Activated CD8-positive, alpha-beta memory T cell treated with anti-CD3 and anti-CD28 coated beads for 48 hours (primary cell): ENCODE results near the gene RASL11A.
"Not testable (repeated sequence)": the region's sequence is repeated elsewhere in the genome, so short reads cannot be mapped to it uniquely, and the experiment has no call there.

Experiments used
- DNase-seq, 3 experiments: peaks; one replicate each; pipeline ENCODE4 v3.0.0-alpha.2; 2020; ENCODE audit warnings: low read depth in 2 of 3, low spot score in 2 of 3

The RASL11A gene

GRCh38 chr13:27270594-27271520 lies at the start of gene RASL11A:
Gene RASL11A (plus strand): TSS chr13:27270830. CDS start chr13:27270945, 115 bp downstream.
- peak; percentile 44 to 60 (median 44) for DNase-seq

- DNase-seq: not testable (repeated sequence)
Measured at GRCh38 chr13:27222100-27222499, 48.5 kb upstream of the RASL11A start.

- DNase-seq: no peak
Measured at GRCh38 chr13:27226991-27227390, 43.6 kb upstream of the RASL11A start.

- DNase-seq: no peak
Measured at GRCh38 chr13:27228131-27228530, 42.5 kb upstream of the RASL11A start.

GRCh38 chr13:27229642-27230041 lies 41.0 kb upstream of the RASL11A start:
- no peak for DNase-seq

- DNase-seq: no peak
Measured at GRCh38 chr13:27233964-27234363, 36.7 kb upstream of the RASL11A start.

- DNase-seq: no peak
Measured at GRCh38 chr13:27236478-27236877, 34.2 kb upstream of the RASL11A start.

- DNase-seq: no peak
Measured at GRCh38 chr13:27242702-27243101, 27.9 kb upstream of the RASL11A start.

GRCh38 chr13:27245610-27246009 lies 25.0 kb upstream of the RASL11A start:
- no peak for DNase-seq

- DNase-seq: no peak
Measured at GRCh38 chr13:27250833-27251165, 19.8 kb upstream of the RASL11A start.

GRCh38 chr13:27251166-27252091 lies 19.2 kb upstream of the RASL11A start, which contains the start of gene RPL21:
Gene RPL21 (plus strand): TSS chr13:27251558. CDS start chr13:27253777, 2,219 bp downstream.
- peak; percentile 74 to 92 (median 90) for DNase-seq

GRCh38 chr13:27252467-27252866 lies 18.2 kb upstream of the RASL11A start:
- DNase-seq: no peak

- no peak for DNase-seq
Measured at GRCh38 chr13:27257233-27257568, 13.4 kb upstream of the RASL11A start.

GRCh38 chr13:27257648-27258253 lies 12.9 kb upstream of the RASL11A start:
- no peak for DNase-seq

- no peak for DNase-seq
Measured at GRCh38 chr13:27258637-27259386, 11.8 kb upstream of the RASL11A start.

GRCh38 chr13:27259831-27260230 lies 10.8 kb upstream of the RASL11A start:
- no peak for DNase-seq

- no peak for DNase-seq
Measured at GRCh38 chr13:27261396-27261795, 9.2 kb upstream of the RASL11A start.

GRCh38 chr13:27263438-27263837 lies 7.2 kb upstream of the RASL11A start:
- DNase-seq: no peak

GRCh38 chr13:27264181-27264580 lies 6.4 kb upstream of the RASL11A start:
- DNase-seq: no peak

GRCh38 chr13:27264648-27265047 lies 6.0 kb upstream of the RASL11A start:
- DNase-seq: no peak

GRCh38 chr13:27266917-27267316 lies 3.7 kb upstream of the RASL11A start:
- no peak for DNase-seq
